A549 (cell line): ENCODE data around the gene STOX2. TPM values are rescaled to one million over a fixed set of nuclear protein-coding genes. Genes with fewer than 3 reads are reported as not detected.

Experiments used
- ATAC-seq, 2 experiments: fragments of 200-7000 bp in 1 of 2; fragments of >200 bp in 1 of 2; cut with Nextera tagmentation in 1 of 2; cut with Tn5 transposase in 1 of 2; 3 replicates each; pipeline versions ENCODE4 v1.8.0 to v1.9.1; 2018 to 2020; ENCODE audit warnings: mild to moderate bottlenecking in 1 of 2, moderate library complexity in 1 of 2
- CTCF ChIA-PET: fragments of 300-600 bp; sonication (Branson Sonifier 250); formaldehyde crosslinking; extraction: SDS; loops from one replicate; lab custom pipeline; 2021; ENCODE audit warnings: antibody characterized with exemption, inconsistent platforms; lab: Yijun Ruan, JAX
- POLR2A ChIA-PET: fragments of 350-600 bp; formaldehyde crosslinking; extraction: SDS; loops from one replicate; lab custom pipeline; 2021; ENCODE audit warnings: antibody characterized with exemption, inconsistent platforms; lab: Yijun Ruan, JAX
- DNase-seq, 2 experiments: peaks; one replicate each; pipeline versions ENCODE4 v3.0.0 to v3.0.0-alpha.2; 2011 to 2016; ENCODE audit warnings: low read depth in 1 of 2, low spot score in 1 of 2
- FAIRE-seq: peaks from 2 replicates; lab custom pipeline; 2011; peaks lifted over from hg19 to GRCh38; lab: Jason Lieb, UNC
- H3K27ac ChIP-seq, 2 experiments: fragments of >200 bp; sonication (Bioruptor Twin); formaldehyde crosslinking; 3 replicates each; pipeline ENCODE4 v1.5.1; 2016 to 2017
- H3K4me1 ChIP-seq: fragments of >200 bp; sonication (Bioruptor Twin); formaldehyde crosslinking; 3 replicates; pipeline ENCODE4 v1.6.1; 2016
- H3K4me2 ChIP-seq: fragments of >200 bp; sonication (Bioruptor Twin); formaldehyde crosslinking; 3 replicates; pipeline ENCODE4 v1.6.1; 2016
- H3K4me3 ChIP-seq: fragments of >200 bp; sonication (Bioruptor Twin); formaldehyde crosslinking; 3 replicates; pipeline ENCODE4 v1.5.1; 2016
- H3K9me3 ChIP-seq: fragments of >200 bp; sonication (Bioruptor Twin); formaldehyde crosslinking; 3 replicates; pipeline ENCODE4 v1.6.1; 2016
- BCL3 ChIP-seq: fragments of >200 bp; sonication (Bioruptor Twin); formaldehyde crosslinking; IDR thresholded peaks from 3 replicates; pipeline ENCODE4 v1.6.1; 2016
- CEBPB ChIP-seq, 2 experiments: fragments of >200 bp in 1 of 2; sonication (Bioruptor Twin) in 1 of 2; formaldehyde crosslinking in 1 of 2; IDR thresholded peaks; 2 replicates each; pipeline ENCODE4 v1.6.1; 2012 to 2016
- CHD4 ChIP-seq: fragments of 200-600 bp; sonication (generic); IDR thresholded peaks from 2 replicates; pipeline ENCODE4 v1.6.1; 2016; ENCODE audit warnings: antibody characterized with exemption, mild to moderate bottlenecking, borderline replicate concordance
- EHMT2 ChIP-seq: fragments of 200-600 bp; sonication (generic); IDR thresholded peaks from 2 replicates; pipeline ENCODE4 v1.6.1; 2016; ENCODE audit warnings: antibody characterized with exemption, low read depth, mild to moderate bottlenecking, moderate library complexity
- ESRRA ChIP-seq: fragments of 150-350 bp; IDR thresholded peaks from 2 replicates; pipeline ENCODE4 v1.6.1; 2014; ENCODE audit warnings: mild to moderate bottlenecking, low read length, borderline replicate concordance
- GATA3 ChIP-seq: IDR thresholded peaks from 2 replicates; pipeline ENCODE4 v1.6.1; 2012; ENCODE audit warnings: borderline replicate concordance
- HDAC2 ChIP-seq: fragments of 200-600 bp; sonication (generic); IDR thresholded peaks from 2 replicates; pipeline ENCODE4 v1.6.1; 2016
- HES2 ChIP-seq: fragments of >200 bp; sonication (Bioruptor Twin); formaldehyde crosslinking; IDR thresholded peaks from 2 replicates; pipeline ENCODE4 v1.6.1; 2016
- MAZ ChIP-seq: fragments of 150-350 bp; IDR thresholded peaks from 2 replicates; pipeline ENCODE4 v1.6.1; 2014; ENCODE audit warnings: antibody characterized with exemption, low read depth, low read length, borderline replicate concordance
- PHF8 ChIP-seq: fragments of 200-600 bp; sonication (generic); IDR thresholded peaks from 2 replicates; pipeline ENCODE4 v1.6.1; 2016; ENCODE audit warnings: low read depth, mild to moderate bottlenecking, antibody characterized with exemption, moderate library complexity, borderline replicate concordance
- POLR2A ChIP-seq: IDR thresholded peaks from 2 replicates; pipeline ENCODE4 v1.6.1; 2012; ENCODE audit warnings: mild to moderate bottlenecking, low read length
- RAD21 ChIP-seq, 2 experiments: fragments of >200 bp in 1 of 2; sonication (Bioruptor Twin) in 1 of 2; formaldehyde crosslinking in 1 of 2; IDR thresholded peaks in 1 of 2; conservative IDR thresholded peaks in 1 of 2; 2 replicates in 1 of 2; 3 replicates in 1 of 2; pipeline ENCODE4 v1.6.1; 2012 to 2018; ENCODE audit warnings: inconsistent platforms in 1 of 2
- SMC3 ChIP-seq: fragments of >200 bp; sonication (Bioruptor Twin); formaldehyde crosslinking; IDR thresholded peaks from 3 replicates; pipeline ENCODE4 v1.6.1; 2018; ENCODE audit warnings: inconsistent platforms
- SREBF2 ChIP-seq: fragments of 450-650 bp; IDR thresholded peaks from 2 replicates; pipeline ENCODE4 v1.6.1; 2014; ENCODE audit warnings: mild to moderate bottlenecking, moderate library complexity
- TP53 ChIP-seq: fragments of 250-450 bp; sonication (Bioruptor Pico); IDR thresholded peaks from 2 replicates; pipeline ENCODE4 v1.5.0; 2021; ENCODE audit warnings: mild to moderate bottlenecking, moderate library complexity
- ZNF302 ChIP-seq: fragments of 250-450 bp; sonication (Bioruptor Pico); IDR thresholded peaks from 2 replicates; pipeline ENCODE4 v1.9.0; 2021; ENCODE audit warnings: inconsistent platforms, mild to moderate bottlenecking, moderate library complexity
- WGBS: methylation state at CpG from one replicate; pipeline ENCODE4 v1.1.6; 2017; ENCODE audit errors: missing lambda C conversion rate; 5-methylcytosine and 5-hydroxymethylcytosine counted together
- polyA plus RNA-seq, 4 experiments: library from polyadenylated mRNA; depleted of rRNA in 3 of 4; stranded (reverse); fragments of >200 nt; fragmentation: RNase III in 1 of 4; extraction: RNeasy Plus Mini Kit Qiagen cat#74134 plus additional on column Dnase treatment in 1 of 4; gene quantifications; 2 replicates in 3 of 4; 3 replicates in 1 of 4; pipeline ENCODE4 v1.2.3, GENCODE V29; 2011 to 2017

STOX2 gene
- polyA plus RNA-seq, 2 of the 4 experiments (the other 2 are of a cell fraction) = 2.7 to 5.2 TPM

- no peak for ATAC-seq
- no peak for FAIRE-seq
- no peak for DNase-seq
- Histone ChIP-seq H3K4me3 (no peak overlapping the region), H3K4me1 (0 out of 3 replicates have a peak, but pooled peaks cover 4% of the 10 kb centered on the region), H3K9me3 (no peaks in the 10 kb centered on the region), H3K4me2 (no peak overlapping the region), H3K27ac (no peak overlapping the region)
- ChIA-PET CTCF (no interaction called here), POLR2A (interaction anchor here (0.6 kb wide), 1 partner anchor 77 kb away, joined by 3 read pairs; no protein-coding TSS in a partner anchor)
- TF ChIP-seq PHF8 (no peak), ZNF302 (CRISPR knock-in tag) (no peak), TP53 (CRISPR knock-in tag) (no peak), HES2 (no peak), CEBPB (IDR thresholded peaks at IDR 0.05) (no peak), ESRRA (no peak), EHMT2 (no peak), HDAC2 (no peak), SREBF2 (no peak), SMC3 (no peak), CHD4 (no peak), POLR2A (no peak), BCL3 (no peak), RAD21 (conservative IDR thresholded peaks at IDR 0.05 in 1 of 2, IDR thresholded peaks at IDR 0.05 in 1 of 2) (no peak), MAZ (no peak), GATA3 (no peak)
- WGBS = 42% methylated on average over 9 of the region's 9 CpGs
Measured at GRCh38 chr4:184066584-184067300, 161.6 kb downstream of the STOX2 start.

- H3K4me1 ChIP-seq = 0 out of 3 replicates have a peak, but pooled peaks cover 4% of the 10 kb centered on the region
- FAIRE-seq (no peak), ATAC-seq (no peak; a peak in 2 of 6 replicates), DNase-seq (no peak)
- TF ChIP-seq SMC3 = no peak
- WGBS = 54% methylated on average over 8 of the region's 9 CpGs
- H3K4me2 ChIP-seq = no peak overlapping the region
- POLR2A ChIA-PET = no interaction called here
- no peak overlapping the region for H3K4me3 ChIP-seq
- CTCF ChIA-PET = no interaction called here
- H3K9me3 ChIP-seq = no peaks in the 10 kb centered on the region
- no peak overlapping the region for H3K27ac ChIP-seq
Measured at GRCh38 chr4:184067931-184068554, 162.9 kb downstream of the STOX2 start.

Other genes with a start within 250 kb of the STOX2 start
- 14.8 and 20.4 TPM in 2 replicates for gene RWDD4, start 246.1 kb upstream of the STOX2 start, polyA plus RNA-seq (2011; rRNA removed)
- gene RWDD4, start 246.1 kb upstream of the STOX2 start, polyA plus RNA-seq (2017; fragmentation: RNase III; extraction: RNeasy Plus Mini Kit Qiagen cat#74134 plus additional on column Dnase treatment) = 18.7 to 20.1 TPM (median 20.1 TPM) in 3 replicates
- gene TRAPPC11, start 246.0 kb upstream of the STOX2 start, polyA plus RNA-seq (2011; rRNA removed) = 39.8 and 44.0 TPM in 2 replicates
- gene TRAPPC11, start 246.0 kb upstream of the STOX2 start, polyA plus RNA-seq (2017; fragmentation: RNase III; extraction: RNeasy Plus Mini Kit Qiagen cat#74134 plus additional on column Dnase treatment) = 10.8 to 12.4 TPM (median 11.4 TPM) in 3 replicates